T47D (cell line): ENCODE measurements around the gene GRIPAP1.

Experiments
- DNase-seq, 2 experiments: peaks; one replicate each; pipeline versions ENCODE4 v3.0.0 to v3.0.0-alpha.2; 2011 to 2012; ENCODE audit warnings: low read depth in 1 of 2, low spot score in 1 of 2
- JUND ChIP-seq: IDR thresholded peaks from 2 replicates; pipeline ENCODE4 v1.6.1; 2012; ENCODE audit warnings: low read depth
- in situ Hi-C: cut with HindIII; loops from 2 replicates; pipeline ENCODE4 v1.10.0; 2016; ENCODE audit warnings: low sequenced_read_pairs, low pct_unique_long_range_greater_than_20kb

GRIPAP1 gene

DNA sequence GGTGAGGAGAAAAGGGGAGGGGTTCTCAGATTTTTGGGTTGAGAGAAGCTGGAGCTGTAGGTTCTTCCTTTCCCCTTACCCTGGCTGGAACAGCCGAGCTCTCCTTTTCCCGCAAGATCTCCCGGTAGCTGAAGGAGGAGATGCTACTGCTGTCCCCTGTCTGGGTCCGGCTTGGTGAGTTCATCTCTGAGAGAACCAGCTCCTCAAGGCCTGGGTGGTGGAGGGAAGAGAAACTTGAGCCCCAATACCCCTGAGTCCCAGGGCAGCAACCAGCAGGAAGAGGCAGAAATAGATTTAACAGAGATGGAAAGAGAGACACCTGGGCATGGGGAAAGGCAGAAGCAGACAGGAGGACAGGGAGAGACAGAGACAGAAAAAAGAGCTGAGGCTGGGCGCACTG lies 23.8 kb downstream of the GRIPAP1 start:
- TF ChIP-seq JUND = no peak
- in situ Hi-C loops = no loop called here
- DNase-seq = no peak

DNA sequence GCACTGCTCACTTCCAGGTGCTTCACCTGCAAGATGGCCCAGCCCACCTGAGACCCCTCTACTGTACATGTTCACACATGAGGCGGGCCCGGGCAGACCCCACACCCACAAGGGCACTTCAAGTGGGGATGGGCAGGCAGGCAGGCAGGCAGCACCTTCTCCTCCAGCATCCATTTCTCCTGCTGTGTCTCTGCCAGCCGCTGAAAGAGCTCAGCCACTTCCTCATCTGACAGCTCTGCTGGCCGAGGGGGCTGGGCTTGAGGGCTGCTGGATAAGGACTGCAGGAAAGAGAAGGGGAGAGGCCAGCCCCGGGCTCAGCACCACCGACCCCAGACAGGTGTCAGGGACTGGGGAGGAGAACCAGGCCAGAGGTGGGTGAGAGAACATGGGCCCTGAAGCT lies 26.0 kb downstream of the GRIPAP1 start:
- DNase-seq = no peak
- in situ Hi-C loops = no loop called here

DNA sequence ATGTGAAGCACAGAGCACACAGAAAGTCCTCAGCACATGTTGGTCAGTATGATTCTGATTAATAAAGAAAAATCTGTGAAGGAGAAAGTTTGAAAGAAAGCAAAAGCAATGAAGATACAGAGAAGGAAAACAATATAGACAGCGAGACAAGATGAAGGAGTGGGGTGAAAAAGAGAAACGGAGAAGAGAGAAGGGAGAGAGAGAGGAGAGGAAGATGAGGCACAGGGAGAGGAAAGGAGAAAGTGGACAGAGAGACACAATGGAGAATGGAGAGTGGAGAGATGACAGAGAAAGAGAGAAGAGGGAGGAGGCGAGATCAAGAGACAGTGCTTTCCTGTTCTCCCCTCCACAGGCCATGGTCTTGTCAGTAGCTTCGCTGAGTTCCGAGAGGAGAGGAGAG lies 26.5 kb downstream of the GRIPAP1 start:
- no peak for TF ChIP-seq JUND
- in situ Hi-C loops = no loop called here
- no peak for DNase-seq

More for the DNA sequence above, 26.0 kb downstream of the GRIPAP1 start:
- TF ChIP-seq JUND = no peak

DNA sequence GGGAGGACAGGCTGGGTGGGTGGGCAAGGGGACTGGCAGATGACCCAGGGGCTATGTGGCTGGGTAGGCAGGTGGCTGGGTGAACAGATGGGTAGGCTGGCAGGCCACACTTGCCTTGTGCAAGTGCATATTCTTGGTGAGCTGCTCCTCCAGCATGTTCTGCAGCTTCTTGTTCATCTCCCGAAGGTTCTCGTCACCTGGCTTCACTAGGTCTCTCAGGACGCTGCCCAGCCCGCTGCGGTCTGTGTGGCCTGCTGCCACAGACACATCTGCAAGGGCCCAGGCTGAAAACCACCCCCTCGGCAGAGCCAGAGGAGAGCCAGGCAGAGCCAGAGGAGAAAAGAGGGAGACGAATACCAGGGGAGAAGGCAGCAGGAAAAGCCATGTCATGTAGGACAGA lies 27.0 kb downstream of the GRIPAP1 start:
- in situ Hi-C loops = no loop called here
- no peak for DNase-seq
- TF ChIP-seq JUND = no peak

DNA sequence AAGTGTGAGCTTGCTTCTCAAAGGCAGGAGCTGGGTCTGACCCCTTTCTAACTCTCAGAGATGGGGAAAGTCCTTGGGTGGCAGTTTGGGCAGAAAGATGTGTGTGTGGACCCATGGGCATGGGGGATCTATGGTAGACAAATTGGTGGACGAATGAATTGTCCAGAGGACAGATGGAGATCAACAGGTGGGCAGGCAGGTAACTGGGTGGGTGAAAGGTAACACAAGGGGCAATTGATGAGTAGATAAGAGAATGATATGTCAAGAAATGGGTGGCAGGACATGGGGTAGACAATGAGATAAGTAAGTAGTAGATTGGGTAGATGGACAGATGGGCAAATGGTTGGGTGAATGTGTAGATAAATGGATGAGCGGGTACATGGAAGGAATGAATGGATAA lies 27.5 kb downstream of the GRIPAP1 start:
- TF ChIP-seq JUND = no peak
- in situ Hi-C loops = no loop called here
- no peak for DNase-seq

DNA sequence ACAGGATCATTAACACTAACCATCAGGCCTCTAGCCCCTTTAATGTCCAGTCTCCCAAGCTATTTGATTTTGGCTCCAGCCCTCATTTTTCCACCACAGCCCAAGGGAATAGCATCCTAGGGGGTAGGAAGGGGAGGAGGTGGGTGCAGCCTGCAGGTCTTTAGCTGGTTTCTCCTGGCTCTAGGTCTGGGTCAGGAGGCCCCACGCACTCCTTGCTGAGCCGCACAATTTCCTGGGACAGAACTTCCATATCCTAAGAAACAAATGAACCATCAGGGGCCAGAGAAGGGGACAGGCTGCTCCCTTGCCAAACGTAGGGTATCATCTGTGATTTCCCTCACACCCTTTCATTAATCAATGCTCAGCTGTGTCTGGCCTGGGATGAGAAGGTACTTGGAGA lies 28.0 kb downstream of the GRIPAP1 start:
- no peak for DNase-seq
- in situ Hi-C loops = no loop called here
- no peak for TF ChIP-seq JUND

DNA sequence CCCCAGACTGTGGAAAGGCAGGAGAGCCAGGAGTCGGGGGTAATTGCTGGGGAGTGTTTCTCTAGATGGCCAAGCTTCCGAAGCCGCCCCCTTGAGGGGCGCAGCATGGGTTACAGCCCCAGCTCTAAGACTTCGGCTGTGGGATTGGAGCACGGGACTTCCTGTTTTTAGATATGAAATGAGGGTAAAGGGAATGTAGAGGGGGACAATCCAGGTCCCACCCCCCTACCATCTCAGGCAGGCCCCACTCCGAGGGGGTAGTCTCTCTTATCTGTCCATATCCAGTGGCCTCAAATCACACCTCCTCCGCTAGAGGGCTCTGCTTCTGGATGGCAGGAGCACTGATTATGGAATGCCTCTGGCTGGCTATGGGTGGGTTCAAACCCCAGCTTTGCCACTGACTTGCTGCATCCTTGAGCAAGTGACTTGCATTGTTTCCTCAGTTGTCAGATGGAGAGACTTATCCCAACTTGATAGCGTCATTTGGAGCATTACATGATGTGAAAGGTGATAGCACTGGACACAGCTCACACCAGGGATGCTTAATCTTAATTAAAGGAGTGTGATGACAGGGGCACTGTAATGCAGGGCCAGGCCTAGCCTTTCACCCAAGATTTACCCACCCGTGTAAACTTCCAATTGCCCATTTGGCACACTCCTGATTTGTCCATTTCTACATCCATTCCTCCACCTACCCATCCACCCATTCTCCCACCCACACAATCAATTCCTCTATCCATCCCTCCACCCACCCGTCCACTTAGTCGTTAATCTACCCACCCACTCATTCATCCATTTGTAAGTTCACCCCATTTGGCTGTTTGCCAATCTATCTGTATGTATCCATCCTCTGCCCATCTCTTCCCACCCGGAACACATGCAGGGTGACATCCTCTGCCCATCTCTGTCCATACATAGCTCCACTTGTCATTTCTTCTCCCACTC lies 29.6 kb downstream of the GRIPAP1 start:
- DNase-seq = peak; percentile 29 to 49
- no peak for TF ChIP-seq JUND
- in situ Hi-C loops = no loop called here

DNA sequence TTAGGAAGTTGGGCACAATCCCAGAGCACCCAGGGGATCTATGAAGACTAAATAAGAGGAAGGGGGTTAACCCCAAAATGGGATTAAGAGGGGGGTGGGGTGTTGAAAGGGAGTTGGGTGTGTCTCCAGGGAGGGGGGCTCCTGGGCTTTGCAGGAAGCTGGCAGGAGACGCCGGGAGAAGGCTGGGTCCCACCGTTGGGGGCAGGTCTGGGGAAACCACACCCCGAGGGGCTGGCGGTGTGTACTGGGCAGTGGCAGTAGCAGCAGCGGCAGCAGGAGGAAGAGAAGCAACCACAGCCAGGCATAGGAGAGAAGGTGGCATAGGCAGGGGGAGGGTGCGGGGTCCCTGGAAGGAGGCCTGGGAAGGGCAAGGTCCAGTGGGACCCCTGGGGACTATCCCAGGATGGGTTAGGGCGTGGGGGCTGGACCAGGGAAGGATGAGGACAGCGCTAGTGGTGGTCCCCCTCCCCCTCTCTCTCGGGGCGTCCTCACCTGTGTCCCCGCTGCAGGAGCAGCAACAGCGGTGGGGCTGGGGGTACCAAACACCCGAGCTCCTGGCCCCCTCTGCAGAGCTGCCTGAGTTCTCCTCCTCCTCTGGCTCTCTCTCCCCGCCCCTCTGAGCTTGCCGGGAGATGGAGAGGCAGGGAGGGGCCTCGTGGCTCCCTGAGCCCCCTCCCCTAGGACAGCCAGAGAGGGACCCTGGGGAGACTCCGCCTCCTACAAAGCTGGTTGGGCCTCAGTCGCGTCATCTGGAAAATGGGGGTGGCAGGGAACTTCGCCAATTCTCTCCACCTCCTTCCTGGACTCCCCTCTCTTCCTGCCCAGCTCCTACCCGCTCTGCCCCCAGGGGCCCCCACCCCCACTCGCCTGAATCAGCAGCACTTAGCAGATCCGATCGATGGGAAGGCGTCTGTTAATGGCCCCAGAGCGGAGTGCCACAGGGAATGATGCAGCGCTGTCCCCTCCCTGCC lies 30.5 kb downstream of the GRIPAP1 start, which contains the start of gene KCND1:
Gene KCND1, minus strand, starts transcription at position 596 of the 971 bp plus-strand sequence. CDS start 1,573 bp downstream, outside the sequence.
- DNase-seq = no peak
- no peak for TF ChIP-seq JUND
- in situ Hi-C loops = no loop called here

DNA sequence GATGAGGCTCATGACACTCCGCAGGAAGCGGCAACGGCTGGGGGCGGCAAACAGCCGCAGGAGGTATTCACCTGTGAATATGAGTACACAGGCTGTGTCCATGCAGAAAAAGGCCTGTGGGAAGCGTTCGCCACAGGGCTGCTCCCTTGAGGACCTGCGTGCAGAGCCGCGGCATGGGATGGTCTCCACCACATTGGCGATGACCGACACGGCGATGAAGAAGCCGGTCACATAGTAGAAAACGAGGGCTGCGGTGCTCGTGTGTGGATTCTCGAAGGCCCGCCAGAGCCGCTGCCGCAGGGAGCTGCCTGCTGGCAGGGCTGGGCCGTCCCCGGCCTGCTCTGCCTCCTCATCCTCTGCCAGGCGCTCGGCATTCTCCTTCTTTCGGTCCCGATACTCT lies 32.6 kb downstream of the GRIPAP1 start:
- in situ Hi-C loops = no loop called here
- no peak for TF ChIP-seq JUND
- no peak for DNase-seq

DNA sequence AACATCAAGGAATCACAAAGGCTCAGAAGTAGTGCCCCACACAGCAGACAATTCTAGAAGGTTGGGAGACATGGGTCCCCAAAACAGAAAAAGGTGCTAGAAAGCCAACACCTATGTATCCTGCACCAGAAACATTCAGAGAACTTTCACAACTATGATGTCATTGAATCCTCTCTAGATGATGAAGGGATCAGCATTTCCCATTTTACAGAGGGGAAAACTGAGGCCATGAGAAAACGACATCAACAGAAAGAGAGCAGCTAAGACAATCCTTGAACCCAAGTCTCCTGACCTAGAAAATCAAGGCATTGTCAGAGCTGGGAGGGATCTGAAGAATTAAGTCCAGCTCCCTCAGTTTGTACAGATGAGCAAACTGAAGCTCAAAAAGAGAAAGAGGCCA lies 33.7 kb downstream of the GRIPAP1 start:
- no peak for DNase-seq
- TF ChIP-seq JUND = no peak
- in situ Hi-C loops = no loop called here

DNA sequence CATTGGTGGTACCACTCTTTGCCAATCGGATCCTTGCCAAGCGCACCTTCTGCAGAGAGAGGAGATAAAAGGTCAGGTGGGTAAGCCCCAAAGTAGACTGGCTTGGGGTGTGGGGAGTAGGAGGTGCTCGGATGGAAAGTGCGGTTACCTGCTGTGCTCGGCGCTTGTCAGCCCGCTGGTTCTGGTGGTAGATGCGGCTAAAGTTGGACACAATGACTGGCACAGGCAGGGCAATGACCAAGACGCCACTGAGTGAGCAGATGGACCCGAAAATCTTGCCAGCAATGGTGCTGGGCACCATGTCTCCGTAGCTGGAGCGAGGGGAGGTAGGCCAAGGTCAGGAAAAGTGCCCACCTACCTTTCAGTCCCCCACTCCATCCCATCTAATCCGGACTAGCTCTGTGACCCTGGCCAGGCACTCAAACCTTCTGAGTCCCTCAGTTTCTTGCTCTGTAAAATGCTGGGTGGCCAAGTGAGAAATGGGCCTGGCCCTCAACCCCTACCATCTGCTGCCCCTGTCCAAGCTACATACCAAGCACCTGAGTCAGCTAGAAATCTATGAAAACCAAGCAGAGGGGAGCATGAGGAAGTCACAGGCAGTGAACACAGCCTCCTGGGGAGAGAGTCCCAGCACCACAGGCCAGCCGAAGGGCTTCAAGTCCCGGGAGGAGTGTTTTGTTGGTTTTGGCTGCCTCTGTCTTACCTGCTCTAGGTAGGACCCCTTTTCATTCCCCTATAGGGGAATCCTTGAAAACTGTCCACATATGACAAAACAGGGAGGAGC lies 35.1 kb downstream of the GRIPAP1 start:
- DNase-seq = no peak
- no peak for TF ChIP-seq JUND

DNA sequence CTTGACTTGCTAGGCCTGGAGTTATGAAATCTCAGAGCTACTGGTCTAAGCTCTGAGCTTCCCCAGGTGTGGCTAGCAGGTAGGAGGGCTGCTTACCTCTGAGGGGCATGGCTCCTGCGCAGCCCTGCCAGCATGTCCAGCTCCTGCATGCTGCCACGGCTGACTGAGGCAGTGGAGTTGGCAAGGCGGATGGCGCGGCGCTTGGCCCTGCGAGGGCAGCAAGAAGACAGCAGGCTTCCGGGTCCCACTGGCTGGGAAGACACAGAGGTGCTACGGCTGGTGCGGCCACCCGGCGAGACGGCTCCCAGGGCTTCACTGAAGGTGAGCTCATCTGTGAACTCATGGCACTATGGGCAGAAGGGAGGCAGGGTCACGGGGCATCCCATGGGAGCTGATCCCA lies 36.1 kb downstream of the GRIPAP1 start:
- TF ChIP-seq JUND = no peak
- no peak for DNase-seq
- in situ Hi-C loops = no loop called here

More for the DNA sequence above, 35.1 kb downstream of the GRIPAP1 start:
- in situ Hi-C loops = no loop called here
